HUES6 (cell line): ENCODE results near the gene RNF128.
"Not testable (repeated sequence)": the region's sequence is repeated elsewhere in the genome, so short reads cannot be mapped to it uniquely, and the experiment has no call there.

Experiments used
- H3K27ac ChIP-seq: 2 replicates; pipeline ENCODE4 v1.7.0; 2013; ENCODE audit warnings: low read depth, mild to moderate bottlenecking, low read length, inconsistent platforms
- H3K27me3 ChIP-seq: 2 replicates; pipeline ENCODE4 v1.6.1; 2013; ENCODE audit warnings: low read length; ENCODE audit not compliant: control insufficient read depth, insufficient read depth
- H3K36me3 ChIP-seq: 2 replicates; pipeline ENCODE4 v1.6.1; 2013; ENCODE audit warnings: low read length; ENCODE audit not compliant: control insufficient read depth, insufficient read depth
- H3K4me1 ChIP-seq: 2 replicates; pipeline ENCODE4 v1.6.1; 2013; ENCODE audit warnings: low read length; ENCODE audit not compliant: control insufficient read depth, insufficient read depth
- H3K4me3 ChIP-seq: 2 replicates; pipeline ENCODE4 v1.5.1; 2013; ENCODE audit warnings: low read depth, low read length
- H3K9ac ChIP-seq: one replicate; pipeline ENCODE4 v1.6.1; 2013; ENCODE audit warnings: mild to moderate bottlenecking, low read length
- H3K9me3 ChIP-seq: 2 replicates; pipeline ENCODE4 v1.6.1; 2013; ENCODE audit warnings: low read depth, low read length; ENCODE audit not compliant: control insufficient read depth, insufficient read depth

The RNF128 gene

GRCh38 chrX:106742805-106743204 is 16.3 kb downstream of the RNF128 start:
- H3K4me3 ChIP-seq: no peak overlapping the region
- no peak overlapping the region for H3K9ac ChIP-seq
- H3K27ac ChIP-seq: no peak overlapping the region
- H3K27me3 ChIP-seq: no peaks in the 10 kb centered on the region; the same call in 1 of the 2 replicates
- no peaks in the 10 kb centered on the region for H3K4me1 ChIP-seq
- H3K36me3 ChIP-seq: no peaks in the 10 kb centered on the region
- H3K9me3 ChIP-seq: no peaks in the 10 kb centered on the region

- Histone ChIP-seq H3K36me3 (no peaks in the 10 kb centered on the region), H3K9me3 (peaks cover 8% of the 10 kb centered on the region), H3K4me1 (peaks cover 10% of the 10 kb centered on the region), H3K9ac (no peak overlapping the region), H3K27ac (no peak overlapping the region), H3K4me3 (no peak overlapping the region), H3K27me3 (no peaks in the 10 kb centered on the region; the same call in 1 of the 2 replicates)
These were observed 21.9 kb downstream of the RNF128 start for GRCh38 chrX:106748377-106748776.

- no peaks in the 10 kb centered on the region for H3K36me3 ChIP-seq
- H3K9me3 ChIP-seq: peaks cover 8% of the 10 kb centered on the region
- H3K9ac ChIP-seq: no peak overlapping the region
- no peak overlapping the region for H3K27ac ChIP-seq
- no peaks in the 10 kb centered on the region; the same call in 1 of the 2 replicates for H3K27me3 ChIP-seq
- H3K4me1 ChIP-seq: peaks cover 10% of the 10 kb centered on the region
- no peak overlapping the region for H3K4me3 ChIP-seq
These were observed 24.9 kb downstream of the RNF128 start for GRCh38 chrX:106751407-106751806.

- Histone ChIP-seq H3K36me3 (no peaks in the 10 kb centered on the region), H3K27ac (no peak overlapping the region), H3K27me3 (no peaks in the 10 kb centered on the region), H3K4me1 (peaks cover 10% of the 10 kb centered on the region), H3K4me3 (no peak overlapping the region), H3K9me3 (peaks cover 8% of the 10 kb centered on the region), H3K9ac (no peak overlapping the region)
These were observed 25.7 kb downstream of the RNF128 start for GRCh38 chrX:106752101-106752678.

GRCh38 chrX:106769288-106769687 is 42.8 kb downstream of the RNF128 start:
- H3K9ac ChIP-seq, H3K9me3 ChIP-seq, H3K36me3 ChIP-seq, H3K27ac ChIP-seq, H3K4me1 ChIP-seq, H3K27me3 ChIP-seq, H3K4me3 ChIP-seq: not testable (repeated sequence)

GRCh38 chrX:106774981-106775380 is 48.5 kb downstream of the RNF128 start:
- Histone ChIP-seq H3K4me3 (no peak overlapping the region), H3K27me3 (no peaks in the 10 kb centered on the region; the same call in 1 of the 2 replicates), H3K9me3 (peaks cover 9% of the 10 kb centered on the region), H3K4me1 (no peaks in the 10 kb centered on the region), H3K27ac (no peak overlapping the region), H3K9ac (no peak overlapping the region), H3K36me3 (no peaks in the 10 kb centered on the region)

- peaks cover 32% of the 10 kb centered on the region for H3K4me1 ChIP-seq
- no peak overlapping the region for H3K27ac ChIP-seq
- H3K36me3 ChIP-seq: no peaks in the 10 kb centered on the region
These were observed 53.8 kb downstream of the RNF128 start for GRCh38 chrX:106780264-106780663.

GRCh38 chrX:106780664-106781377 is 54.3 kb downstream of the RNF128 start:
- H3K9me3 ChIP-seq: no peaks in the 10 kb centered on the region
- no peak overlapping the region for H3K9ac ChIP-seq
- H3K4me1 ChIP-seq: peaks cover 32% of the 10 kb centered on the region
- H3K36me3 ChIP-seq: no peaks in the 10 kb centered on the region
- H3K27me3 ChIP-seq: no peaks in the 10 kb centered on the region; the same call in 1 of the 2 replicates
- H3K4me3 ChIP-seq: no peak overlapping the region
- no peak overlapping the region for H3K27ac ChIP-seq

More at GRCh38 chrX:106780264-106780663, 53.8 kb downstream of the RNF128 start:
- H3K27me3 ChIP-seq: no peaks in the 10 kb centered on the region; the same call in 1 of the 2 replicates
- H3K9ac ChIP-seq: no peak overlapping the region
- no peaks in the 10 kb centered on the region for H3K9me3 ChIP-seq
- no peak overlapping the region for H3K4me3 ChIP-seq

- Histone ChIP-seq H3K36me3 (no peaks in the 10 kb centered on the region), H3K9ac (peak overlapping the region; percentile 14), H3K9me3 (no peaks in the 10 kb centered on the region), H3K27me3 (no peaks in the 10 kb centered on the region; the same call in 1 of the 2 replicates), H3K4me1 (peaks cover 32% of the 10 kb centered on the region), H3K27ac (peak overlapping the region; percentile 40; the same call in 1 of the 2 replicates), H3K4me3 (peak overlapping the region; percentile 36)
These were observed 57.2 kb downstream of the RNF128 start for GRCh38 chrX:106783716-106784115.

GRCh38 chrX:106791495-106791894 is 65.0 kb downstream of the RNF128 start:
- no peak overlapping the region for H3K9ac ChIP-seq
- H3K4me1 ChIP-seq: no peaks in the 10 kb centered on the region
- no peaks in the 10 kb centered on the region for H3K36me3 ChIP-seq
- no peak overlapping the region for H3K27ac ChIP-seq
- no peaks in the 10 kb centered on the region for H3K27me3 ChIP-seq
- no peaks in the 10 kb centered on the region for H3K9me3 ChIP-seq
- H3K4me3 ChIP-seq: no peak overlapping the region

GRCh38 chrX:106802063-106802387 is 75.5 kb downstream of the RNF128 start:
- H3K4me1 ChIP-seq: 0 out of 2 replicates have a peak, but pooled peaks cover 4% of the 10 kb centered on the region
- H3K4me3 ChIP-seq: peak overlapping the region; percentile 87
- H3K9ac ChIP-seq: no peak overlapping the region
- H3K9me3 ChIP-seq: no peaks in the 10 kb centered on the region
- no peak overlapping the region for H3K27ac ChIP-seq
- no peaks in the 10 kb centered on the region for H3K36me3 ChIP-seq
- peaks cover 59% of the 10 kb centered on the region for H3K27me3 ChIP-seq
